Urinary bladder (tissue), 4 donors: ENCODE results near the gene YWHAQ. TPM values are rescaled to one million over a fixed set of nuclear protein-coding genes. Genes with fewer than 3 reads are reported as not detected.

Source experiments
- DNase-seq: peaks from one replicate; pipeline ENCODE4 v3.0.0-alpha.2; 2015; ENCODE audit errors: extremely low spot score
- H3K27ac ChIP-seq: one replicate; pipeline ENCODE4 v1.5.1; 2013; ENCODE audit warnings: low read depth, mild to moderate bottlenecking, moderate library complexity
- H3K36me3 ChIP-seq: one replicate; pipeline ENCODE4 v1.6.1; 2013; ENCODE audit warnings: mild to moderate bottlenecking, moderate library complexity; ENCODE audit not compliant: insufficient read depth
- H3K4me1 ChIP-seq: one replicate; pipeline ENCODE4 v1.6.1; 2013; ENCODE audit warnings: mild to moderate bottlenecking, moderate library complexity; ENCODE audit not compliant: insufficient read depth
- H3K4me3 ChIP-seq: one replicate; pipeline ENCODE4 v1.5.1; 2013; ENCODE audit warnings: low read depth, low read length
- WGBS: extraction: QIAGEN DNeasy Blood & Tissue Kit; methylation state at CpG from one replicate; pipeline ENCODE4 v1.1.7; 2013; 5-methylcytosine and 5-hydroxymethylcytosine counted together
- polyA plus RNA-seq: library from polyadenylated mRNA; stranded (reverse); fragments of 200-250 nt; gene quantifications from one replicate; pipeline ENCODE4 v1.2.3, GENCODE V29; 2013
- total RNA-seq: library from RNA; depleted of rRNA; stranded (reverse); fragments of >200 nt; gene quantifications from one replicate; pipeline ENCODE4 v1.2.3, GENCODE V29; 2014
- donor health status: healthy with polysubstance abuse.
- donor health status: healthy.

Gene YWHAQ
- total and polyA plus RNA-seq, 2 donors: 280 to 346 TPM

DNA sequence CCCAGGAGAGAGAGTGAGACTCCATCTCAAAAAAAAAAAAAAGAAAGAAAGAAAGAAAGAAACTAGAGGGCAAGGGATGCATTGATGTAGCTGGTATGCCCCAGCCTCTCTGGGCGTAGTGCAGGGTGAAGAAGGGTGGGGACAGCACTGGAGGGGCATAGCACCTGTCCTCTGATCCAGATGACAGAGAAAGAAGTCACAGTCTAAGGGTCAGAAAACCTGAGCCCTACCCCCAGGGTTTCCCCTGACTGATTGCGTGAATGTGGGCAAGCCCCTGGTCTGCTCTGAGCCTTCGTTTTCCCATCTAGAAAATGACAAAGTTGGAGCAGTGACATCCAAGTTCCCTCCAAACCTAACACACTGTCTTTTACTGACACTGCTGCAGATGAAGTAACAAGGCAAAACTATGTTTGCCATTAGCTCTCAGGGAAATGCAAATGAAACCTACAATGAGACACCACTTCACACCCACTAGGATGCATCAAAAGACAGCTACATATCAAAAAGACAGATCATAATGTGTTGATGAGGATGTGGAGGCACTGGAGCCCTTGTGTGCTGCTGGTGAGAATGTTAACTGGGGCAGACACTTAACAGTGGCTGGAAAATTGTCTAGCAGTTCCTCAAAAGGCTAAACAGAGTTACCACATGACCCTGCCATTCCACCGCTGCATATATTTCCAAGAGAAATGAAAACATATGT lies 19.5 kb upstream of the YWHAQ start:
- Histone ChIP-seq H3K4me3 (no peak overlapping the region), H3K4me1 (no peaks in the 10 kb centered on the region), H3K27ac (no peak overlapping the region), H3K36me3 (no peaks in the 10 kb centered on the region)
- no peak for DNase-seq
- 65% methylated on average over 4 of the region's 4 CpGs for WGBS

GRCh38 chr2:9649261-9649660 lies 18.5 kb upstream of the YWHAQ start:
- H3K36me3 ChIP-seq: no peaks in the 10 kb centered on the region
- no peak for DNase-seq
- H3K4me3 ChIP-seq: no peak overlapping the region
- 73% methylated on average over 6 of the region's 6 CpGs for WGBS
- H3K27ac ChIP-seq: no peak overlapping the region
- no peaks in the 10 kb centered on the region for H3K4me1 ChIP-seq

- no peak overlapping the region for H3K27ac ChIP-seq
- no peak overlapping the region for H3K4me3 ChIP-seq
- WGBS: 83% methylated on average over 10 of the region's 10 CpGs
- H3K36me3 ChIP-seq: no peaks in the 10 kb centered on the region
- no peak for DNase-seq
- H3K4me1 ChIP-seq: no peaks in the 10 kb centered on the region
These were observed 18.0 kb upstream of the YWHAQ start for GRCh38 chr2:9648821-9649220.

GRCh38 chr2:9647884-9648283 lies 17.1 kb upstream of the YWHAQ start:
- no peaks in the 10 kb centered on the region for H3K4me1 ChIP-seq
- no peak for DNase-seq
- no peaks in the 10 kb centered on the region for H3K36me3 ChIP-seq
- no peak overlapping the region for H3K4me3 ChIP-seq
- 70% methylated on average over 6 of the region's 6 CpGs for WGBS
- H3K27ac ChIP-seq: no peak overlapping the region

DNA sequence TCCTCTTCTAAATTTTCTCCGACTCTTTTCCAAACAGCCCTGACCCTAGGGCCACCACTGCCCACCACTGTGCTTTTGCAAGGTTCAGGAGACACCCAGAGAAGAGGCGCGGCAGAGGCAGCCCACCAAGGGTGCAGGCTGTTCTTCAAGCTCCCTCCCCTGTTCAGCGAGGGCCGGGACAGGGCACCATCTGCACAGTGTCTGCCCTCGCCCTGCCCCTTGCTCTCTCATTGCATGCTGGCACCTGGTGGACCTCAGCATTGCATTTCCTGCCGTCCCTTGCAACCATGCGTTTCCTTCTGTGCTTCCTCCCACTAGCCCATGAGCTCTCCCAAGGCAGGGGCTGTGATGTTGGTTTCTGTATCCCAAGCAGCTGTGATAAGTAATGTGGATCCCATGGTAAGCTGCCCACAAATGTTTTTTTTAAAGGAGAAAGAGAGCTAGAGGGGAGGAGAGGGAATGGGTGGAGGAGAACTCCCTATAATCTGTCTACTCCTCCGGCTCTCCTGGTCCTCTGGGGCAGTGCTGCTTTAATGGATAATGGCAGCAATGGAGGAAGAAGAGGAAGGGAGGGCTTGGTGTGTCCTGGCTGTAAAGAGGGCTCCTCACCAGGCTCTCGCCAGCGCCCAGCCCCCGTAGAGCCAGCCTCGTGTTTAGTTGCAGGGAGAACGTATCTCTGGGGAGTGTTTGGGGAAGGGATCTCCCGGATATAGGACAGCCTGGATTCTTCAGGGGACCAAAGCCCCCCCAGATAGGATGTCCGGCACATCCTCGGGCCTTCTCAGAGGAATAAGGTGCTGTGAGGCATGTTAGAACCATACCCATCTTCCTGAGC lies 15.6 kb upstream of the YWHAQ start:
- no peaks in the 10 kb centered on the region for H3K36me3 ChIP-seq
- no peak overlapping the region for H3K4me3 ChIP-seq
- 68% methylated on average over 17 of the region's 17 CpGs for WGBS
- no peak overlapping the region for H3K27ac ChIP-seq
- no peaks in the 10 kb centered on the region for H3K4me1 ChIP-seq
- DNase-seq: no peak

- Histone ChIP-seq H3K36me3 (no peaks in the 10 kb centered on the region), H3K4me3 (no peak overlapping the region), H3K27ac (no peak overlapping the region), H3K4me1 (no peaks in the 10 kb centered on the region)
- WGBS: 82% methylated on average over 9 of the region's 9 CpGs
- DNase-seq: no peak
These were observed 13.8 kb upstream of the YWHAQ start for GRCh38 chr2:9644603-9645002.

GRCh38 chr2:9644021-9644420 lies 13.2 kb upstream of the YWHAQ start:
- H3K27ac ChIP-seq: no peak overlapping the region
- 84% methylated on average over 7 of the region's 7 CpGs for WGBS

DNA sequence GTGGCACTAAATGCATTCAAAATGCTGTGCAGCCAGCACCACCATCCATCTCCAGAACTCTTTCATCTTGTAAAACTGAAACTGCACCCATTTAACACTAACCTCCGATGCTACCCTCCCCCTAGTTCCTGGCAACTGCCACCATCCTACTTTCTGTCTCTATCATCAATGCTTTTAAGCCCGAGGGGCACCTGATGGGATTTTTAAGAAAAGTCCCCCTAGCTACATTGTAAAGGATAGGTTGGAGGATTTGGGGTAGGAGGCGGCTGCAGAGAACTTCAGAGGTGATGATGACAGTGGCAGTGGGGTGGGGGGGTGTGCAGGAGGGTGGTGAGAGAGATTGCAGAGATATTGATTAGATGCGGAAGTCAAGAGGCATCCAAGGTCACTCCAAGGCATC lies 10.8 kb upstream of the YWHAQ start:
- no peaks in the 10 kb centered on the region for H3K36me3 ChIP-seq
- H3K4me3 ChIP-seq: no peak overlapping the region
- DNase-seq: no peak
- WGBS: 68% methylated on average over 4 of the region's 4 CpGs
- no peaks in the 10 kb centered on the region for H3K4me1 ChIP-seq
- no peak overlapping the region for H3K27ac ChIP-seq

More at GRCh38 chr2:9644021-9644420, 13.2 kb upstream of the YWHAQ start:
- H3K36me3 ChIP-seq: no peaks in the 10 kb centered on the region
- H3K4me3 ChIP-seq: no peak overlapping the region
- H3K4me1 ChIP-seq: no peaks in the 10 kb centered on the region
- no peak for DNase-seq

DNA sequence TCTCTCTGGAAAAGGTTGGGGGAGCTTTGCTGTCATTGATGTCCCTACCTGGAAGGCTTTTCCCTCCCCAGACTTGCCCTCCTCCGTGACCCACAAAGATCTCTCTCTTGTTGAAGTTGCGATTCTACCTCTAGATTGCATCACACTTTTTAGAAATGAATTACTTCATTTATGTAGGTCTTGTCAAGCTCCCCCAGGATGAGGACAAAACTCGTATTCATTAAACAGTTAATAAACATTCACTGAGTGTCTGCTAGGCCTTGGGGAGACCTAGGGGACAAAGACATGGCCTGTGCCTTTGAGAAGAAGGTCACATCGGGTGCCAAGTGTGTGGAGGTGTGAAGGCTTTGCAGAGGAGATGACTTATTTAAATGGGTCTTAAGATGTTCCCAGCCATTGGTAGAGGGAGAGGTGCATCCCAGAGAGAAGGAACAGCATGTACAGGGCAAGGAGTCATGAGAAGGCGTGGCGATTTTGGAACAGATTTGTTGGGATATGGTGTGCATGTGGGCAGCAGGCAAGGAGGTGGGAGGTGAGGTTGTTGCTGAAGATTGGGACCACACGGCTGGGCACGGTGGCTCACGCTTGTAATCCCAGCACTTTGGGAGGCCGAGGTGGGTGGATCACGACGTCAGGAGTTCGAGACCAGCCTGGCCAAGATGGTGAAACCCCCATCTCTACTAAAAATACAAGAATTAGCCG lies 9.8 kb upstream of the YWHAQ start:
- 88% methylated on average over 14 of the region's 14 CpGs for WGBS
- DNase-seq: no peak
- no peaks in the 10 kb centered on the region for H3K36me3 ChIP-seq
- H3K4me3 ChIP-seq: no peak overlapping the region
- H3K27ac ChIP-seq: no peak overlapping the region
- H3K4me1 ChIP-seq: no peaks in the 10 kb centered on the region

GRCh38 chr2:9639740-9640343 lies 9.0 kb upstream of the YWHAQ start:
- Histone ChIP-seq H3K4me1 (no peaks in the 10 kb centered on the region), H3K4me3 (no peak overlapping the region), H3K36me3 (no peaks in the 10 kb centered on the region), H3K27ac (peak overlapping the region; percentile 2)
- DNase-seq: no peak
- WGBS: 85% methylated on average over 11 of the region's 11 CpGs

DNA sequence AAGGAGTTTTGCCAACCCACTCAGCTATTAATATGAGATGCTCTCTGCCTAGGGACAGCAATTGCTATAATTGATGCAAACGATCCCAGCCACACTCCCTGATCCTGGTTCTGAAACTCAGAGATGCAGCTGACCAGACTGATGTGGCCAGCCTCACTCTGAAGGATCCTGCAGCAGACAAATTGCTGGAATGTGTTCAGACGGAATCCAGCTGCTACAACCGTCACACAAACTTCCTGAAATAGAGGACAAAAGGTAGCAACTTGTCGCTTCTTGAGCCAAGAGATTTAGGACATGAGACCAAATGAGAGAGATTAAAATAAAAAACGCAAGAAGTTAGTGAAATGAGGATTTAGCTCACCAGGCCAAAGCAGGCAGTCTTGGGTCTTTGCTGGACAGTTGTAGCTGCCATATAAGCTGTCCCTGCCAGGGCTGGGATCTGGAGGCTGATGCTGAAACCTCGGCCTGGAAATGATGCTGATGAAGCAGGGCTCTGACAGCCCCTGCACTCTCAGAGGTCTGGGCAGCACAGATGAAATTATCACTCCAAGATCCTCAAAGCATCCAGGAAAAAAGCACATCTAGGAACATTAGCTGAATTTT lies 8.3 kb upstream of the YWHAQ start:
- no peak for DNase-seq
- Histone ChIP-seq H3K27ac (peak overlapping the region; percentile 12), H3K4me1 (no peaks in the 10 kb centered on the region), H3K4me3 (no peak overlapping the region), H3K36me3 (no peaks in the 10 kb centered on the region)
- 25% methylated on average over 6 of the region's 6 CpGs for WGBS

DNA sequence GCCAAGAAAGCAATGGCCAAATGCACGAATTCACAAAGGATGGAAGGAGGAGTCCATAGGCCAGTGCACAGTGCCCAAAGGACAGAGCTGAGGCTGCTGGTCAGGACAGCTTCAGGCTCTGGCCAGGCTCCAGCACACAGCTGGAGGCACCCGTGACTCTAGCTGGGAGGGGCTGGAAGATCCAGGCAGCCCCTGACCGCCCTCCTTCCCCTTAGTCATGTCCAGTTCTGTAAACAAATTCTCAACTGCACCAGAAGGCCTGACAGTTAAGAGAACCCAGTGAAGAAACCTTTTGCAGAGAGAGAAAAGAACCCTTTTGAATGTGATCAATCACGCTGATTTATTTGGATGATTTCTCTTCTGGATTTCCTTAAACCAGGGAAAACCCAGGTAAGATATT lies 7.7 kb upstream of the YWHAQ start:
- H3K36me3 ChIP-seq: no peaks in the 10 kb centered on the region
- H3K4me3 ChIP-seq: no peak overlapping the region
- H3K27ac ChIP-seq: no peak overlapping the region
- WGBS: 19% methylated on average over 4 of the region's 4 CpGs
- DNase-seq: no peak
- H3K4me1 ChIP-seq: no peaks in the 10 kb centered on the region

DNA sequence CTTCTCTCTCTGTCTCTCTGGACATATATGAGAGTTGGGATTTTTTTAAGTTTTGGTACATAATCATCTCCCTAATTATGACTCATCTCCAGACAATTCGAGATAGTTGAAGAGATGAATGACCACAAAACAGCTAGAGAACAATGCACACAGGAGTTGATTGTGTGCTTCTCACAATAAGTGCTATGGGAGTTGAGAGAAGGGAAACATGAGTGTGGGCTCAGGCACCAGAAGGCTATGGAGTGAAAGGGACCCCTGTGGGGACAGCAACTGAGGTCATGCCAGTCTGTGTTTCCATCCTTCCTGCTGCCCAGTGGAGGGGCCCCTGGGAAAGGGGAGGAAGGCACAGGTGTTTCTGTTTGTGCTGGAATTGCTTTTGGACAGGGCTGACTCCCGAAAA lies 6.5 kb upstream of the YWHAQ start:
- DNase-seq: no peak
- H3K36me3 ChIP-seq: no peaks in the 10 kb centered on the region
- 65% methylated on average over 2 of the region's 2 CpGs for WGBS
- H3K4me3 ChIP-seq: no peak overlapping the region
- H3K27ac ChIP-seq: no peak overlapping the region
- H3K4me1 ChIP-seq: no peaks in the 10 kb centered on the region
